ENCODE measurements around the gene GADD45GIP1. TPM values are rescaled to one million over a fixed set of nuclear protein-coding genes. Genes with fewer than 3 reads are reported as not detected.
"Not testable (repeated sequence)": the region's sequence is repeated elsewhere in the genome, so short reads cannot be mapped to it uniquely, and the experiment has no call there.

GADD45GIP1 gene
- polyA plus RNA-seq, 1 donor from 2014 or later, result 21.3 TPM

DNA sequence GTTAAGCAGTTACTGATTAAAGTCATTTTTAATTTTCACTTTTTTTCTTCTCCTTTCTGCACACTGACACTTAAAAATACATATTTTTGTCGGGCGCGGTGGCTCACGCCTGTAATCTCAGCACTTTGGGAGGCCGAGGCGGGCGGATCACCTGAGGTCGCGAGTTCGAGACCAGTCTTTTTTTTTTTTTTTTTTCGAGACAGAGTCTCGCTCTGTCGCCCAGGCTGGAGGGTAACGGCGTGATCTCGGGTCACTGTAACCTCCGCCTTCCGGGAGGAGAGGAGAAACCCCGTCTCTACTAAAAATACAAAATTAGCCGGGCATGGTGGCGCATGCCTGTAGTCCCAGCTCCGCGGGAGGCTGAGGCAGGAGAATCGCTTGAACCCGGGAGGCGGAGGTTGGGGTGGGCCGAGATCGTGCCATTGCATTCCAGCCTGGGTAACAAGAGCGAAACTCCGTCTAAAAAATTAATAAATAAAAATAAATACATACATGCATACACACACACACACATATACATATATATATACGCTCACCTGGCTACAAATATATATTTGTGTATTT, 448 bp upstream of the GADD45GIP1 start:
- H3K9me3 ChIP-seq (ENCODE audit: low read length); H3K27me3 ChIP-seq (ENCODE audit: insufficient read depth, low read depth, low read length); H4K20me1 ChIP-seq (ENCODE audit: insufficient read depth); H3K79me2 ChIP-seq (replicated peaks; ENCODE audit: insufficient read depth, low read length); H3K36me3 ChIP-seq (ENCODE audit: insufficient read depth, low read length); H3K9me2 ChIP-seq (ENCODE audit: insufficient read depth, low read length); H3F3A ChIP-seq (ENCODE audit: insufficient read depth, low read length, poor library complexity, severe bottlenecking): not testable (repeated sequence)
- H3K9ac ChIP-seq (ENCODE audit: low read length), result peak overlapping the region; percentile 77
- peak overlapping the region; percentile 65 for H2AFZ ChIP-seq (ENCODE audit: low read depth, low read length)
- peak overlapping the region; percentile 97 for H3K4me3 ChIP-seq (ENCODE audit: low read length)
- peak overlapping the region; percentile 63 for H3K27ac ChIP-seq (ENCODE audit: low read length)
- peak overlapping the region; percentile 55 for H3K4me2 ChIP-seq (ENCODE audit: low read length)

DNA sequence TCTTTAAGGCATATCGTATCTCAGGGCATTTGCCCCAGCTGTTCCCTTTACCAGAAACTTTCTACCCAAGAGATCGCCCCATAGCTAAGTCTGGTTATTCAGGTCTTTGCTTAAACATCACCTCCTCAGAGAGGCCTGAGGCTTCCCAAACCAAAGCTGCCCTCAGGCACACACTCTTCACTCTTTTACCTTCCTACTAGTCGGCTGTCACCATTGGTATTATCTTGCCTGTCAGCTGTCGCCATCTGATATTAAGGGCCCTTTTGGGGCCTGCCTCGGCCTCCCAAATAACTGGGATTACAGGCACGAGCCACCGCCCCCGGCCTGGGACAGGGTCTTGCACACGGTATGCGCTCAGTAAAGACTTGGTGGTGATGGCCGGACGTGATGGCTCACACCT, 1.0 kb downstream of the GADD45GIP1 start:
- no peak overlapping the region for H2AFZ ChIP-seq (ENCODE audit: low read depth, low read length)

DNA sequence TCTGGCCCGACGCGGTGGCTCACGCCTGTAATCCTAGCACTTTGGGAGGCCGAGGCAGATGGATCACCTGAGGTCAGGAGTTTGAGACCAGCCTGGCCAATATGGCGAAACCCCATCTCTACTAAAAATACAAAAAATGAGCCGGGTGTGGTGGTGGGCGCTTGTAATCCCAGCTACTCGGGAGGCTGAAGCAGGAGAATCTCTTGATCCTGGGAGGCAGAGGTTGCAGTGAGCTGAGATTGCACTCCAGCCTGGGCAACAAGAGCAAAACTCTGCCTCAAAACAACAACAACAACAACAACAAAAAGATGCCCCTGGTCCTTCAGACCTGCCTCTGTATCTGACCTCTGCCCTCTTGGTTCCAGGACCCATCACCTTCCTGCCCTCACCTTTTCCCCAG, 1.4 kb downstream of the GADD45GIP1 start:
- peak overlapping the region; percentile 97 for H3K4me3 ChIP-seq (ENCODE audit: low read length)
- not testable (repeated sequence) for H3K27ac ChIP-seq (ENCODE audit: low read length)

More for the DNA sequence above, 1.0 kb downstream of the GADD45GIP1 start:
- no peaks in the 10 kb centered on the region for H3F3A ChIP-seq (ENCODE audit: insufficient read depth, low read length, poor library complexity, severe bottlenecking)
- H3K27me3 ChIP-seq (ENCODE audit: insufficient read depth, low read depth, low read length), result no peaks in the 10 kb centered on the region
- no peaks in the 10 kb centered on the region for H3K9me3 ChIP-seq (ENCODE audit: low read length)
- H3K79me2 ChIP-seq (replicated peaks; ENCODE audit: insufficient read depth, low read length), result no peaks in the 10 kb centered on the region
- no peaks in the 10 kb centered on the region for H4K20me1 ChIP-seq (ENCODE audit: insufficient read depth)
- H3K4me2 ChIP-seq (ENCODE audit: low read length), result peak overlapping the region; percentile 14
- no peaks in the 10 kb centered on the region for H3K9me2 ChIP-seq (ENCODE audit: insufficient read depth, low read length)
- peak overlapping the region; percentile 97 for H3K4me3 ChIP-seq (ENCODE audit: low read length)
- peak overlapping the region; percentile 77 for H3K9ac ChIP-seq (ENCODE audit: low read length)
- TF ChIP-seq TAF1 (IDR thresholded peaks at IDR 0.05; ENCODE audit: low read depth) (no peak), SMC3 (conservative IDR thresholded peaks at IDR 0.05; ENCODE audit: poor library complexity) (no peak), EZH2 (IDR thresholded peaks at IDR 0.05; ENCODE audit: borderline replicate concordance, insufficient read depth, low read length, poor library complexity, severe bottlenecking) (no peak), EP300 (conservative IDR thresholded peaks at IDR 0.05; ENCODE audit: poor library complexity, severe bottlenecking) (no peak)
- TF ChIP-seq, protein P1, sequence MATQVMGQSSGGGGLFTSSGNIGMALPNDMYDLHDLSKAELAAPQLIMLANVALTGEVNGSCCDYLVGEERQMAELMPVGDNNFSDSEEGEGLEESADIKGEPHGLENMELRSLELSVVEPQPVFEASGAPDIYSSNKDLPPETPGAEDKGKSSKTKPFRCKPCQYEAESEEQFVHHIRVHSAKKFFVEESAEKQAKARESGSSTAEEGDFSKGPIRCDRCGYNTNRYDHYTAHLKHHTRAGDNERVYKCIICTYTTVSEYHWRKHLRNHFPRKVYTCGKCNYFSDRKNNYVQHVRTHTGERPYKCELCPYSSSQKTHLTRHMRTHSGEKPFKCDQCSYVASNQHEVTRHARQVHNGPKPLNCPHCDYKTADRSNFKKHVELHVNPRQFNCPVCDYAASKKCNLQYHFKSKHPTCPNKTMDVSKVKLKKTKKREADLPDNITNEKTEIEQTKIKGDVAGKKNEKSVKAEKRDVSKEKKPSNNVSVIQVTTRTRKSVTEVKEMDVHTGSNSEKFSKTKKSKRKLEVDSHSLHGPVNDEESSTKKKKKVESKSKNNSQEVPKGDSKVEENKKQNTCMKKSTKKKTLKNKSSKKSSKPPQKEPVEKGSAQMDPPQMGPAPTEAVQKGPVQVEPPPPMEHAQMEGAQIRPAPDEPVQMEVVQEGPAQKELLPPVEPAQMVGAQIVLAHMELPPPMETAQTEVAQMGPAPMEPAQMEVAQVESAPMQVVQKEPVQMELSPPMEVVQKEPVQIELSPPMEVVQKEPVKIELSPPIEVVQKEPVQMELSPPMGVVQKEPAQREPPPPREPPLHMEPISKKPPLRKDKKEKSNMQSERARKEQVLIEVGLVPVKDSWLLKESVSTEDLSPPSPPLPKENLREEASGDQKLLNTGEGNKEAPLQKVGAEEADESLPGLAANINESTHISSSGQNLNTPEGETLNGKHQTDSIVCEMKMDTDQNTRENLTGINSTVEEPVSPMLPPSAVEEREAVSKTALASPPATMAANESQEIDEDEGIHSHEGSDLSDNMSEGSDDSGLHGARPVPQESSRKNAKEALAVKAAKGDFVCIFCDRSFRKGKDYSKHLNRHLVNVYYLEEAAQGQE (IDR thresholded peaks at IDR 0.05; ENCODE audit: borderline replicate concordance), result no peak
- H3K27ac ChIP-seq (ENCODE audit: low read length), result no peak overlapping the region
- no peaks in the 10 kb centered on the region for H3K36me3 ChIP-seq (ENCODE audit: insufficient read depth, low read length)

DNA sequence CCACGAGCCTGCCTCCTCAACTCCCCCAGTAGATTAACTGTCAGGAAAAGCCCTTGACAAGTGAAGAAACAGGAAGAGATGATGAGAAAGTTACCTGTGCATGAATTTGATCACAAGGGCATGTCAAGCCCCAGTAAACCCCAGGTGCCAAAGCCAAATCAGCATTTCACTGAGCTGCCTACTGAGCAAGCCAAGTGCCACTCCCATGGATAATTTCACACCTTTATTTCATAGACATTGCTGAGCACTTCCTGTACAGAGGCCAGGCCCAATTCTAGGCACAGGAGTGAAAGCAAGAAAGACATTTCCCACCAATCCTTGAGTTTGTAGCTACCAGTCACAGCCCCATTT, 2.4 kb downstream of the GADD45GIP1 start:
- Histone ChIP-seq H3K27ac (ENCODE audit: low read length) (no peak overlapping the region), H3F3A (ENCODE audit: insufficient read depth, low read length, poor library complexity, severe bottlenecking) (no peaks in the 10 kb centered on the region), H3K4me2 (ENCODE audit: low read length) (no peak overlapping the region), H3K4me3 (ENCODE audit: low read length) (no peak overlapping the region), H3K36me3 (ENCODE audit: insufficient read depth, low read length) (no peaks in the 10 kb centered on the region), H3K27me3 (ENCODE audit: insufficient read depth, low read depth, low read length) (no peaks in the 10 kb centered on the region), H3K9ac (ENCODE audit: low read length) (no peak overlapping the region), H2AFZ (ENCODE audit: low read depth, low read length) (no peak overlapping the region), H4K20me1 (ENCODE audit: insufficient read depth) (no peaks in the 10 kb centered on the region), H3K9me2 (ENCODE audit: insufficient read depth, low read length) (no peaks in the 10 kb centered on the region), H3K9me3 (ENCODE audit: low read length) (no peaks in the 10 kb centered on the region), H3K79me2 (replicated peaks; ENCODE audit: insufficient read depth, low read length) (no peaks in the 10 kb centered on the region)
- no peak for TF ChIP-seq TAF1 (IDR thresholded peaks at IDR 0.05; ENCODE audit: low read depth)
- no peak for TF ChIP-seq EZH2 (IDR thresholded peaks at IDR 0.05; ENCODE audit: borderline replicate concordance, insufficient read depth, low read length, poor library complexity, severe bottlenecking)
- TF ChIP-seq POLR2AphosphoS5 (IDR thresholded peaks at IDR 0.05), result no peak
- no peak for TF ChIP-seq MXI1 (conservative IDR thresholded peaks at IDR 0.05; ENCODE audit: poor library complexity, severe bottlenecking)
- no peak for TF ChIP-seq RAD21 (conservative IDR thresholded peaks at IDR 0.05)
- TF ChIP-seq EP300 (conservative IDR thresholded peaks at IDR 0.05; ENCODE audit: poor library complexity, severe bottlenecking), result no peak
- TF ChIP-seq SMC3 (conservative IDR thresholded peaks at IDR 0.05; ENCODE audit: poor library complexity), result no peak
- TF ChIP-seq, protein P2, sequence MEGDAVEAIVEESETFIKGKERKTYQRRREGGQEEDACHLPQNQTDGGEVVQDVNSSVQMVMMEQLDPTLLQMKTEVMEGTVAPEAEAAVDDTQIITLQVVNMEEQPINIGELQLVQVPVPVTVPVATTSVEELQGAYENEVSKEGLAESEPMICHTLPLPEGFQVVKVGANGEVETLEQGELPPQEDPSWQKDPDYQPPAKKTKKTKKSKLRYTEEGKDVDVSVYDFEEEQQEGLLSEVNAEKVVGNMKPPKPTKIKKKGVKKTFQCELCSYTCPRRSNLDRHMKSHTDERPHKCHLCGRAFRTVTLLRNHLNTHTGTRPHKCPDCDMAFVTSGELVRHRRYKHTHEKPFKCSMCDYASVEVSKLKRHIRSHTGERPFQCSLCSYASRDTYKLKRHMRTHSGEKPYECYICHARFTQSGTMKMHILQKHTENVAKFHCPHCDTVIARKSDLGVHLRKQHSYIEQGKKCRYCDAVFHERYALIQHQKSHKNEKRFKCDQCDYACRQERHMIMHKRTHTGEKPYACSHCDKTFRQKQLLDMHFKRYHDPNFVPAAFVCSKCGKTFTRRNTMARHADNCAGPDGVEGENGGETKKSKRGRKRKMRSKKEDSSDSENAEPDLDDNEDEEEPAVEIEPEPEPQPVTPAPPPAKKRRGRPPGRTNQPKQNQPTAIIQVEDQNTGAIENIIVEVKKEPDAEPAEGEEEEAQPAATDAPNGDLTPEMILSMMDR (IDR thresholded peaks at IDR 0.05; ENCODE audit: poor library complexity, severe bottlenecking), result no peak
- TF ChIP-seq, protein P1 (IDR thresholded peaks at IDR 0.05; ENCODE audit: borderline replicate concordance), result no peak

More for the DNA sequence above, 1.4 kb downstream of the GADD45GIP1 start:
- not testable (repeated sequence) for H3K79me2 ChIP-seq (replicated peaks; ENCODE audit: insufficient read depth, low read length); H3F3A ChIP-seq (ENCODE audit: insufficient read depth, low read length, poor library complexity, severe bottlenecking); H3K9ac ChIP-seq (ENCODE audit: low read length); H3K4me2 ChIP-seq (ENCODE audit: low read length); H3K27me3 ChIP-seq (ENCODE audit: insufficient read depth, low read depth, low read length); H2AFZ ChIP-seq (ENCODE audit: low read depth, low read length); H3K9me2 ChIP-seq (ENCODE audit: insufficient read depth, low read length); H3K36me3 ChIP-seq (ENCODE audit: insufficient read depth, low read length); H3K9me3 ChIP-seq (ENCODE audit: low read length); H4K20me1 ChIP-seq (ENCODE audit: insufficient read depth)
